Glutamatergic neuron (in vitro differentiated cells): ENCODE measurements around the gene PPP1R37. TPM values are rescaled to one million over a fixed set of nuclear protein-coding genes. Genes with fewer than 3 reads are reported as not detected.

Experiments
- DNase-seq: peaks from one replicate; pipeline ENCODE4 v3.0.0; 2022
- H3K27ac Mint-ChIP-seq: one replicate; pipeline ENCODE4 v1.8.0; 2020; ENCODE audit warnings: mild to moderate bottlenecking, mixed read lengths, inconsistent platforms; ENCODE audit not compliant: unreplicated experiment
- H3K27me3 Mint-ChIP-seq: one replicate; pipeline ENCODE4 v1.8.0; 2020; ENCODE audit warnings: mild to moderate bottlenecking, moderate library complexity, mixed read lengths, inconsistent platforms; ENCODE audit not compliant: unreplicated experiment
- H3K36me3 Mint-ChIP-seq: one replicate; pipeline ENCODE4 v1.8.0; 2020; ENCODE audit warnings: mild to moderate bottlenecking, mixed read lengths, inconsistent platforms; ENCODE audit not compliant: unreplicated experiment
- H3K4me1 Mint-ChIP-seq: one replicate; pipeline ENCODE4 v1.8.0; 2020; ENCODE audit warnings: mild to moderate bottlenecking, low read depth, mixed read lengths, inconsistent platforms; ENCODE audit not compliant: unreplicated experiment
- H3K4me3 Mint-ChIP-seq: one replicate; pipeline ENCODE4 v1.8.0; 2020; ENCODE audit warnings: mild to moderate bottlenecking, mixed read lengths, inconsistent platforms; ENCODE audit not compliant: unreplicated experiment
- H3K9me3 Mint-ChIP-seq: one replicate; pipeline ENCODE4 v1.8.0; 2020; ENCODE audit warnings: mild to moderate bottlenecking, moderate library complexity, mixed read lengths, inconsistent platforms; ENCODE audit not compliant: unreplicated experiment
- total RNA-seq: library from RNA; stranded (reverse); fragmentation: NEBNext Ultra II Directional; extraction: Animal tissue kit (Norgen Biotek cat#: 25700); gene quantifications from one replicate; pipeline ENCODE4 v1.2.1, GENCODE V29; 2021; ENCODE audit not compliant: unreplicated experiment
- TF ChIP-seq, protein P1 (sequence below): fragments of 200-600 bp; sonication (generic); IDR thresholded peaks from one replicate; pipeline ENCODE4 v1.5.0; 2021; ENCODE audit not compliant: partially characterized antibody, unreplicated experiment

Gene PPP1R37
- total RNA-seq, 1 donor from 2014 or later: 49.5 TPM

- H3K36me3 Mint-ChIP-seq: no peaks in the 10 kb centered on the region
- TF ChIP-seq, protein P1, sequence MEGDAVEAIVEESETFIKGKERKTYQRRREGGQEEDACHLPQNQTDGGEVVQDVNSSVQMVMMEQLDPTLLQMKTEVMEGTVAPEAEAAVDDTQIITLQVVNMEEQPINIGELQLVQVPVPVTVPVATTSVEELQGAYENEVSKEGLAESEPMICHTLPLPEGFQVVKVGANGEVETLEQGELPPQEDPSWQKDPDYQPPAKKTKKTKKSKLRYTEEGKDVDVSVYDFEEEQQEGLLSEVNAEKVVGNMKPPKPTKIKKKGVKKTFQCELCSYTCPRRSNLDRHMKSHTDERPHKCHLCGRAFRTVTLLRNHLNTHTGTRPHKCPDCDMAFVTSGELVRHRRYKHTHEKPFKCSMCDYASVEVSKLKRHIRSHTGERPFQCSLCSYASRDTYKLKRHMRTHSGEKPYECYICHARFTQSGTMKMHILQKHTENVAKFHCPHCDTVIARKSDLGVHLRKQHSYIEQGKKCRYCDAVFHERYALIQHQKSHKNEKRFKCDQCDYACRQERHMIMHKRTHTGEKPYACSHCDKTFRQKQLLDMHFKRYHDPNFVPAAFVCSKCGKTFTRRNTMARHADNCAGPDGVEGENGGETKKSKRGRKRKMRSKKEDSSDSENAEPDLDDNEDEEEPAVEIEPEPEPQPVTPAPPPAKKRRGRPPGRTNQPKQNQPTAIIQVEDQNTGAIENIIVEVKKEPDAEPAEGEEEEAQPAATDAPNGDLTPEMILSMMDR: no peak
These were observed 89.8 kb downstream of the PPP1R37 start for GRCh38 chr19:45182758-45183157.

DNA sequence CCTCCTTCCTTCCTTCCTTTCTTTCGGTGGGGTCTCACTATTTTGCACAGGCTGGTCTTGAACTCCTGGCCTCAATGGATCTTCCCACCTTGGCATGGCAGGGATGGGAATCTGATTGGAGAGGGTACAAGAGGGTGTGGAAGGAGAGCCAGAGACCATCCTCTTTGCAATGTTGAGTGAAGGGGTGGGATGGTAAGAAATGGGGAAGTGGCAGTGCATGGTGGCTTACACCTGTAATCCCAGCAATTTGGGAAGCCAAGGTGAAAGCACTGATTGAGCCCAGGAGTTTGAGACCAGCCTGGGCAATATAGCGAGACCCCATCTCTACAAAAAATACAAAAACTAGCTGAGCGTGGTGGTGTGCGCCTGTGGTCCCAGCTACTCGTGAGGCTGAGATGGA is 91.1 kb downstream of the PPP1R37 start:
- DNase-seq: no peak
- no peak overlapping the region for H3K27ac Mint-ChIP-seq
- peaks cover 3% of the 10 kb centered on the region for H3K9me3 Mint-ChIP-seq
- TF ChIP-seq, protein P1: no peak
- peaks cover 4% of the 10 kb centered on the region for H3K4me1 Mint-ChIP-seq
- H3K4me3 Mint-ChIP-seq: no peak overlapping the region
- peaks cover 2% of the 10 kb centered on the region for H3K27me3 Mint-ChIP-seq
- no peaks in the 10 kb centered on the region for H3K36me3 Mint-ChIP-seq

More at GRCh38 chr19:45182758-45183157, 89.8 kb downstream of the PPP1R37 start:
- H3K27ac Mint-ChIP-seq: no peak overlapping the region
- no peak overlapping the region for H3K4me3 Mint-ChIP-seq
- DNase-seq: no peak
- peaks cover 7% of the 10 kb centered on the region for H3K27me3 Mint-ChIP-seq
- peaks cover 4% of the 10 kb centered on the region for H3K4me1 Mint-ChIP-seq
- peaks cover 11% of the 10 kb centered on the region for H3K9me3 Mint-ChIP-seq

DNA sequence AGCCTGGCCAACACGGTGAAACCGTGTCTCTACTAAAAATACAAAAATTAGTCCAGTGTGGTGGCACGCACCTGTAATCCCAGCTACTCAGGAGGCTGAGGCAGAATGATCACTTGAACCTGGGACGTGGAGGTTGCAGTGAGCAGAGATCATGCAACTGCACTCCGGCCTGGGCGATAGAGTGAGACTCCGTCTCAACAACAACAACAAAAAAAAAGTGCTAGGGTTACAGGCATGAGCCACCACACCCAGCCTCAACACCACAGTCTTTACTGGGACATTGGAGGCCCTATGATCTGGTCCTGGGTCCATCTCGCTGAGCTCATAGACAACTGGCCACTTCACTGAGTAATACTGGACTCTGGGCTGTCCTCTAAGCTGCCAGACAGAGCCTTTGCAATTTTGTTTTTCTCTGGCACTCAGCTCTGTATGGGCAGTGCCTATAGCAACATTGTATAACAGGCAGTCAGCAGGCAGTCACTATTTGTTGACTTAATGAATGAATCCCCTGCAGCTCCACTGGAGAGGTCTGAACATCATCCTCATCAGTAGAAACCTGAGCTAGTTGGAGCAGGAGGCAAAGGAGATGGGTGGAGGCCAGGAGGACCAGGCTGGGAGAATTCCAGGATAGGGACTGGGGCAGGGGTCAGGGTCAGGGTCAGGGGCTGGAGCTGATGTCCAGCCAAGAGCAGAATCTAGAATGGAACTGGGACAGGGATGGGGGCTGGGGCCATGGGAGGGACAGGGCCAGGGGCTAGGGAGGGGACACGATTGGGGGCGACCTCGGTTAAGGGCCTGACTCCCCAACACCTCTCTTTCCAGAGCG is 93.7 kb downstream of the PPP1R37 start:
- Mint-ChIP-seq H3K4me3 (no peak overlapping the region), H3K27me3 (no peaks in the 10 kb centered on the region), H3K9me3 (no peaks in the 10 kb centered on the region), H3K36me3 (no peaks in the 10 kb centered on the region), H3K27ac (no peak overlapping the region), H3K4me1 (no peaks in the 10 kb centered on the region)
- DNase-seq: no peak
- TF ChIP-seq, protein P1: no peak

DNA sequence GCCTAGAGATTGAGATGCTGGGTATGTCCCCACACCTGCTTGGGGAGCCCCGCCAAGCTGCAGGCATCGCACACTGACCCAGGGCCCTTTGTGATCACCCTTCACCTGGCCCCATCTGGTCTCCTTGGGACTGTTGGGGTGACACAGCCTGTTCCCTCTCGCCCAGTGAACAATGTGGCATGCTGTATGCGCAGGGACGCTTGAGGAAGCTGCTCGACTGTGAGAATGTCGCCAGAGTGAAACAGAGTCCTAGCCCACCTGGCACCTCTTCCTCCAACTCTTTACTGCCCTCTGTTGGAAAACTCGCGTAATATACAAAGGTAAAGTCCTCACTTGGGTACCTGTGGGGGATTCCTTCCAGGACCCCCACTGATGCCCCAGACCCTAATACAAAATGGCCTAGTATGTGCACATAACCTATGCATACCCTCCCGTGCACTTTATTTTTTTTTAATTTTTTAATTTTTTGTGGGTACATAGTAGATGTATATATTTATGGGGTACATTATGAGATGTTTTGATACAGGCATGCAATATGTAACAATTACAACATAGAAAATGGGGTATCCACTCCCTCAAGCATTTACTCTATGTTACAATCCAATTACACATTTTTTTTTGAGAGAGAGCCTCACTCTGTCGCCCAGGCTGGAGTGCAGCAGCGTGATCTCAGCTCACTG is 94.6 kb downstream of the PPP1R37 start:
- Mint-ChIP-seq H3K36me3 (no peaks in the 10 kb centered on the region), H3K27ac (no peak overlapping the region), H3K27me3 (no peaks in the 10 kb centered on the region), H3K4me3 (no peak overlapping the region), H3K4me1 (no peaks in the 10 kb centered on the region), H3K9me3 (no peaks in the 10 kb centered on the region)
- TF ChIP-seq, protein P1: peak; percentile 73
- no peak for DNase-seq

- Mint-ChIP-seq H3K27me3 (no peaks in the 10 kb centered on the region), H3K4me3 (no peak overlapping the region), H3K27ac (no peak overlapping the region), H3K4me1 (no peaks in the 10 kb centered on the region), H3K9me3 (no peaks in the 10 kb centered on the region), H3K36me3 (no peaks in the 10 kb centered on the region)
- TF ChIP-seq, protein P1: no peak
- DNase-seq: no peak
These were observed 97.0 kb downstream of the PPP1R37 start for GRCh38 chr19:45189971-45190370.
